HEK293 (cell line): ENCODE measurements around the gene AGBL3.

ENCODE experiments used
- CTCF ChIA-PET: fragments of 350-600 bp; formaldehyde crosslinking; extraction: SDS; loops from one replicate; lab custom pipeline; 2021; ENCODE audit warnings: antibody characterized with exemption; lab: Yijun Ruan, JAX
- POLR2A ChIA-PET: fragments of 300-600 bp; formaldehyde crosslinking; extraction: SDS; loops from one replicate; lab custom pipeline; 2020; ENCODE audit warnings: antibody characterized with exemption, inconsistent platforms; lab: Yijun Ruan, JAX
- H3K27ac ChIP-seq: fragments of 200-500 bp; sonication (Bioruptor generic); 2 replicates; pipeline ENCODE4 v1.5.1; 2014; ENCODE audit warnings: low read depth, low read length, control low read depth, inconsistent platforms; ENCODE audit errors: extremely low read depth
- H3K36me3 ChIP-seq, 2 experiments: fragments of 200-500 bp in 1 of 2; sonication (Bioruptor generic) in 1 of 2; 1 replicate in 1 of 2; 2 replicates in 1 of 2; pipeline ENCODE4 v1.5.1; 2014 to 2017; ENCODE audit warnings: inconsistent platforms in 2 of 2, low read length in 2 of 2; ENCODE audit not compliant: control insufficient read depth in 2 of 2, insufficient read depth in 1 of 2
- H3K4me1 ChIP-seq: fragments of 200-500 bp; sonication (Bioruptor generic); 2 replicates; pipeline ENCODE4 v1.5.1; 2014; ENCODE audit warnings: mild to moderate bottlenecking, low read length, inconsistent platforms; ENCODE audit not compliant: control insufficient read depth, insufficient read depth
- H3K4me3 ChIP-seq: 2 replicates; pipeline ENCODE4 v1.5.1; 2011; ENCODE audit warnings: low read depth, mild to moderate bottlenecking, control low read depth, low read length, moderate library complexity
- H3K9me3 ChIP-seq: fragments of 200-500 bp; sonication (Bioruptor generic); 2 replicates; pipeline ENCODE4 v1.5.1; 2014; ENCODE audit warnings: low read depth, low read length, inconsistent platforms; ENCODE audit not compliant: control insufficient read depth, insufficient read depth
- BCL11A ChIP-seq: fragments of 450-650 bp; formaldehyde crosslinking; IDR thresholded peaks from 2 replicates; pipeline ENCODE4 v1.5.1; 2016; ENCODE audit warnings: low read depth, missing biosample characterization, missing genetic modification characterization
- SP2 ChIP-seq: fragments of 450-650 bp; formaldehyde crosslinking; IDR thresholded peaks from 2 replicates; pipeline ENCODE4 v1.5.1; 2016; ENCODE audit warnings: missing biosample characterization, missing genetic modification characterization
- ZBTB7A ChIP-seq: fragments of 450-650 bp; formaldehyde crosslinking; IDR thresholded peaks from 2 replicates; pipeline ENCODE4 v1.5.1; 2016; ENCODE audit warnings: low read depth, missing biosample characterization, missing genetic modification characterization
- ZFHX2 ChIP-seq: fragments of 450-650 bp; formaldehyde crosslinking; conservative IDR thresholded peaks from 2 replicates; pipeline ENCODE4 v1.5.1; 2016; ENCODE audit warnings: missing biosample characterization, missing genetic modification characterization
- ZNF274 ChIP-seq, 2 experiments: fragments of 200-500 bp in 1 of 2; fragments of 450-650 bp in 1 of 2; sonication (Bioruptor generic) in 1 of 2; formaldehyde crosslinking in 1 of 2; IDR thresholded peaks; 2 replicates each; pipeline versions ENCODE4 v1.5.1 to v1.6.1; 2014 to 2016; ENCODE audit warnings: borderline replicate concordance in 1 of 2, inconsistent platforms in 1 of 2, low read length in 1 of 2, missing biosample characterization in 1 of 2, missing genetic modification characterization in 1 of 2
- ZNF302 ChIP-seq: fragments of 450-650 bp; formaldehyde crosslinking; IDR thresholded peaks from 2 replicates; pipeline ENCODE4 v1.5.1; 2016; ENCODE audit warnings: missing biosample characterization, missing genetic modification characterization, low read depth
- ZNF391 ChIP-seq: fragments of 450-650 bp; formaldehyde crosslinking; IDR thresholded peaks from 2 replicates; pipeline ENCODE4 v1.5.1; 2016; ENCODE audit warnings: low read depth, missing biosample characterization, missing genetic modification characterization, borderline replicate concordance
- ZNF404 ChIP-seq: fragments of 450-650 bp; formaldehyde crosslinking; IDR thresholded peaks from 2 replicates; pipeline ENCODE4 v1.5.1; 2017; ENCODE audit warnings: missing biosample characterization, missing genetic modification characterization
- ZNF530 ChIP-seq: fragments of 450-650 bp; formaldehyde crosslinking; IDR thresholded peaks from 2 replicates; pipeline ENCODE4 v1.5.1; 2016; ENCODE audit warnings: low read depth, missing biosample characterization, missing genetic modification characterization
- ZNF596 ChIP-seq: fragments of 450-650 bp; IDR thresholded peaks from 2 replicates; pipeline ENCODE4 v1.5.0; 2018; ENCODE audit warnings: missing biosample characterization, mild to moderate bottlenecking, missing genetic modification characterization, moderate library complexity
- ZNF610 ChIP-seq: fragments of 450-650 bp; formaldehyde crosslinking; IDR thresholded peaks from 2 replicates; pipeline ENCODE4 v1.5.1; 2016; ENCODE audit warnings: missing biosample characterization, missing genetic modification characterization, borderline replicate concordance
- ZNF701 ChIP-seq: fragments of 450-650 bp; formaldehyde crosslinking; IDR thresholded peaks from 2 replicates; pipeline ENCODE4 v1.5.1; 2016; ENCODE audit warnings: missing biosample characterization, missing genetic modification characterization
- ZNF785 ChIP-seq: fragments of 450-650 bp; formaldehyde crosslinking; IDR thresholded peaks from 2 replicates; pipeline ENCODE4 v1.5.1; 2016; ENCODE audit warnings: missing biosample characterization, missing genetic modification characterization
- TF ChIP-seq, protein P1 (sequence below): fragments of 450-650 bp; formaldehyde crosslinking; IDR thresholded peaks from 2 replicates; pipeline ENCODE4 v1.5.1; 2016; ENCODE audit warnings: missing biosample characterization, missing genetic modification characterization
- TF ChIP-seq, protein P2 (sequence below): fragments of 450-650 bp; formaldehyde crosslinking; IDR thresholded peaks from 2 replicates; pipeline ENCODE4 v1.5.1; 2016; ENCODE audit warnings: missing biosample characterization, missing genetic modification characterization, low read depth
- TF ChIP-seq, protein P3 (sequence below): fragments of 450-650 bp; formaldehyde crosslinking; IDR thresholded peaks from 2 replicates; pipeline ENCODE4 v1.5.1; 2016; ENCODE audit warnings: missing biosample characterization, missing genetic modification characterization
- TF ChIP-seq, protein P4 (sequence below): fragments of 450-650 bp; IDR thresholded peaks from 2 replicates; pipeline ENCODE4 v1.5.1; 2018; ENCODE audit warnings: missing biosample characterization, missing genetic modification characterization

AGBL3 gene

DNA sequence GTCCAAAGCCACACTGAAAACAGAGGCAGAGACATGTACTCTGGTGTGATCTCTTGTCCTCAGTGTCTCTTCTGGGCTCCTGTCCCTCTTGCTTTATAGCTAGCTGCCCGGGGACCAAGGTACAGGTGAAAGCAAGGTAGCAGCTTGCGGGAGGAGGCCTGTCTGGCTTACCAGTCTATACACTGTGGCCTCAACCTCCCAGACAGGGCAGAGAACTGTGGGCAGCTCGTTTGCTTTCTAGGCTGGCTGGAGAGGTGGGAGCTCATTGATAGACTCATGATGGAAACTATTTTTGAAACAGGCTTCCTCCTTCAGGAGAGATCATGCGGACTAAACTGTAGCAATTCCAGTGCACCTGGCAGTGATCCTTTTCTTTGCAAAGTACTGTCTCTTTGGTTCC lies 179.6 kb downstream of the AGBL3 start:
- no peak overlapping the region for H3K27ac ChIP-seq
- H3K4me3 ChIP-seq = no peak overlapping the region
- TF ChIP-seq ZNF610 (tag by site-specific recombination) (no peak), SP2 (tag by site-specific recombination) (no peak), ZNF701 (no peak), ZNF391 (no peak), ZNF530 (no peak), ZNF596 (tag by site-specific recombination) (no peak), ZNF302 (tag by site-specific recombination) (no peak), BCL11A (tag by site-specific recombination) (no peak), ZNF785 (tag by site-specific recombination) (no peak), ZBTB7A (tag by site-specific recombination) (no peak), ZFHX2 (tag by site-specific recombination) (no peak), ZNF404 (no peak)
- TF ChIP-seq, protein P1, sequence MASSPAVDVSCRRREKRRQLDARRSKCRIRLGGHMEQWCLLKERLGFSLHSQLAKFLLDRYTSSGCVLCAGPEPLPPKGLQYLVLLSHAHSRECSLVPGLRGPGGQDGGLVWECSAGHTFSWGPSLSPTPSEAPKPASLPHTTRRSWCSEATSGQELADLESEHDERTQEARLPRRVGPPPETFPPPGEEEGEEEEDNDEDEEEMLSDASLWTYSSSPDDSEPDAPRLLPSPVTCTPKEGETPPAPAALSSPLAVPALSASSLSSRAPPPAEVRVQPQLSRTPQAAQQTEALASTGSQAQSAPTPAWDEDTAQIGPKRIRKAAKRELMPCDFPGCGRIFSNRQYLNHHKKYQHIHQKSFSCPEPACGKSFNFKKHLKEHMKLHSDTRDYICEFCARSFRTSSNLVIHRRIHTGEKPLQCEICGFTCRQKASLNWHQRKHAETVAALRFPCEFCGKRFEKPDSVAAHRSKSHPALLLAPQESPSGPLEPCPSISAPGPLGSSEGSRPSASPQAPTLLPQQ (tag by site-specific recombination) = no peak
- TF ChIP-seq, protein P2, sequence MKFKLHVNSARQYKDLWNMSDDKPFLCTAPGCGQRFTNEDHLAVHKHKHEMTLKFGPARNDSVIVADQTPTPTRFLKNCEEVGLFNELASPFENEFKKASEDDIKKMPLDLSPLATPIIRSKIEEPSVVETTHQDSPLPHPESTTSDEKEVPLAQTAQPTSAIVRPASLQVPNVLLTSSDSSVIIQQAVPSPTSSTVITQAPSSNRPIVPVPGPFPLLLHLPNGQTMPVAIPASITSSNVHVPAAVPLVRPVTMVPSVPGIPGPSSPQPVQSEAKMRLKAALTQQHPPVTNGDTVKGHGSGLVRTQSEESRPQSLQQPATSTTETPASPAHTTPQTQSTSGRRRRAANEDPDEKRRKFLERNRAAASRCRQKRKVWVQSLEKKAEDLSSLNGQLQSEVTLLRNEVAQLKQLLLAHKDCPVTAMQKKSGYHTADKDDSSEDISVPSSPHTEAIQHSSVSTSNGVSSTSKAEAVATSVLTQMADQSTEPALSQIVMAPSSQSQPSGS (tag by site-specific recombination) = no peak
- TF ChIP-seq, protein P3, sequence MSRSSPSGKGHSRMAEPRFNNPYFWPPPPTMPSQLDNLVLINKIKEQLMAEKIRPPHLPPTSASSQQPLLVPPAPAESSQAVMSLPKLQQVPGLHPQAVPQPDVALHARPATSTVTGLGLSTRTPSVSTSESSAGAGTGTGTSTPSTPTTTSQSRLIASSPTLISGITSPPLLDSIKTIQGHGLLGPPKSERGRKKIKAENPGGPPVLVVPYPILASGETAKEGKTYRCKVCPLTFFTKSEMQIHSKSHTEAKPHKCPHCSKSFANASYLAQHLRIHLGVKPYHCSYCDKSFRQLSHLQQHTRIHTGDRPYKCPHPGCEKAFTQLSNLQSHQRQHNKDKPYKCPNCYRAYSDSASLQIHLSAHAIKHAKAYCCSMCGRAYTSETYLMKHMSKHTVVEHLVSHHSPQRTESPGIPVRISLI = no peak
- TF ChIP-seq, protein P4, sequence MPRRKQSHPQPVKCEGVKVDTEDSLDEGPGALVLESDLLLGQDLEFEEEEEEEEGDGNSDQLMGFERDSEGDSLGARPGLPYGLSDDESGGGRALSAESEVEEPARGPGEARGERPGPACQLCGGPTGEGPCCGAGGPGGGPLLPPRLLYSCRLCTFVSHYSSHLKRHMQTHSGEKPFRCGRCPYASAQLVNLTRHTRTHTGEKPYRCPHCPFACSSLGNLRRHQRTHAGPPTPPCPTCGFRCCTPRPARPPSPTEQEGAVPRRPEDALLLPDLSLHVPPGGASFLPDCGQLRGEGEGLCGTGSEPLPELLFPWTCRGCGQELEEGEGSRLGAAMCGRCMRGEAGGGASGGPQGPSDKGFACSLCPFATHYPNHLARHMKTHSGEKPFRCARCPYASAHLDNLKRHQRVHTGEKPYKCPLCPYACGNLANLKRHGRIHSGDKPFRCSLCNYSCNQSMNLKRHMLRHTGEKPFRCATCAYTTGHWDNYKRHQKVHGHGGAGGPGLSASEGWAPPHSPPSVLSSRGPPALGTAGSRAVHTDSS (tag by site-specific recombination) = no peak
- no peaks in the 10 kb centered on the region for H3K9me3 ChIP-seq
- H3K36me3 ChIP-seq = peaks cover 0 to 52% of the 10 kb centered on the region in 2 experiments; a peak in 1 of 3 replicates
- no peaks in the 10 kb centered on the region for H3K4me1 ChIP-seq
- CTCF ChIA-PET = interaction anchor here (1.0 kb wide), 1 partner anchor 519 kb away, joined by 3 read pairs; no protein-coding TSS in a partner anchor
- POLR2A ChIA-PET = interaction anchor here (1.7 kb wide), 1 partner anchor 8 kb away, joined by 4 read pairs; no protein-coding TSS in a partner anchor

DNA sequence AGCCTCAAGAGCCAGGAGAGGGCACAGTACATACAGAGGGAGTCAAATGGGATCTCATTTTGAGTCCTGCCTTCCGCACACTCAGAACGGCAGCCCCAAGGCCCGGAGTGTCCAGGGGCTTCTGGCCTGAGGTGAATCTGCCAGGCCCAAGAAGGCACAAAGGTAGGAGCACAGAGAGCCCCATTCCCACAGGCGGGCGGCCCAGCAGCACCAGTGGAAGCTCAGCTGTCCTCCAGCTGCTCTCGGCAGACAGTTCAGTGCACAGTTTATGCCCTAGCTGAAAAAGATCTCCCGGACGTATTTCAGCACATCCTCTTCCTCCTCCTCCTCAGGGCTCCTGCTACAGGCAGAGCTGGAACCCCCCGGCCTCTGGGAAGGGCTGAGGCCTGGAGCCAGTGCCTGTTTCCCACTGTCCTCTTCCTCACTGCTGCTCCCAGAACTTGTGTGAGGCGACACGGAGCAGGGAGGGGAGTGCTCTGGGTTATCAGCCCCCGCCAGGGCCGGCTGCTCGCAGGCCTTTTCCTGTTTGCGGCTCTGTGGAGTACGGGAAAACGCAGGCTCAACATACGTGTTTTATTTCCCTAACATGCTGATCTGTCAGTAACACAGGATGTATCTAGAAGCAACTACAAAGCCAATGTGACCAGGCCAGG lies 180.2 kb downstream of the AGBL3 start:
- peaks cover 0 to 52% of the 10 kb centered on the region in 2 experiments; a peak in 1 of 3 replicates for H3K36me3 ChIP-seq
- H3K4me1 ChIP-seq = no peaks in the 10 kb centered on the region
- CTCF ChIA-PET = interaction anchor here (1.0 kb wide), 1 partner anchor 519 kb away, joined by 3 read pairs; no protein-coding TSS in a partner anchor
- H3K9me3 ChIP-seq = no peaks in the 10 kb centered on the region
- H3K4me3 ChIP-seq = no peak overlapping the region
- no peak for TF ChIP-seq ZNF274 (IDR thresholded peaks at IDR 0.05; ENCODE audit: low read length)
- TF ChIP-seq ZNF274 (tag by site-specific recombination; IDR thresholded peaks at IDR 0.05; ENCODE audit: borderline replicate concordance) = no peak
- H3K27ac ChIP-seq = no peak overlapping the region
- POLR2A ChIA-PET = no interaction called here
